Activated T-cell treated with anti-CD3 and anti-CD28 coated beads, Interleukin-2, amount 50 U/mL, for 72 hours (primary cell): Measurements from ENCODE around the gene TMEM126A. TPM values are rescaled to one million over a fixed set of nuclear protein-coding genes. Genes with fewer than 3 reads are reported as not detected.
"Not testable (repeated sequence)": the region's sequence is repeated elsewhere in the genome, so short reads cannot be mapped to it uniquely, and the experiment has no call there.

Experiments
- ATAC-seq, 2 donors: fragments of 150-1000 bp; cut with Tn5 transposase; replicated peaks in 1 of 2; 2 replicates each; pipeline ENCODE4 v1.10.0; 2021; ENCODE audit warnings: moderate library complexity in 2 of 2, mild to moderate bottlenecking in 1 of 2
- DNase-seq, 2 donors: peaks; one replicate each; pipeline ENCODE4 v3.0.0; 2021 to 2022; ENCODE audit warnings: mixed read lengths in 1 of 2
- H3K27ac Mint-ChIP-seq: one replicate; pipeline ENCODE4 v1.8.0; 2022; ENCODE audit warnings: mild to moderate bottlenecking, moderate library complexity, mixed read lengths
- H3K27me3 Mint-ChIP-seq: one replicate; pipeline ENCODE4 v1.8.0; 2022; ENCODE audit warnings: low read depth, mixed read lengths
- H3K36me3 Mint-ChIP-seq, 2 donors: one replicate each; pipeline ENCODE4 v1.8.0; 2022; ENCODE audit warnings: mixed read lengths in 2 of 2, mild to moderate bottlenecking in 1 of 2; ENCODE audit not compliant: insufficient read depth in 2 of 2
- H3K4me1 Mint-ChIP-seq: one replicate; pipeline ENCODE4 v1.8.0; 2022; ENCODE audit warnings: low read depth, mixed read lengths
- H3K4me3 Mint-ChIP-seq, 2 donors: one replicate each; pipeline ENCODE4 v1.8.0; 2022; ENCODE audit warnings: mild to moderate bottlenecking in 2 of 2, mixed read lengths in 2 of 2, moderate library complexity in 2 of 2
- H3K9me3 Mint-ChIP-seq, 2 donors: one replicate each; pipeline ENCODE4 v1.8.0; 2022; ENCODE audit warnings: mixed read lengths in 2 of 2
- total RNA-seq, 2 donors: library from RNA; stranded (reverse); gene quantifications; one replicate each; pipeline ENCODE4 v1.2.3, GENCODE V29; 2022

Gene TMEM126A
- 10 to 100 TPM; 38.6 to 42.5 TPM for total RNA-seq

GRCh38 chr11:85647604-85648299, at the start of gene TMEM126A:
Gene TMEM126A, plus strand, starts transcription at chr11:85647967. Its CDS starts 2,289 bp downstream, at chr11:85650256.
- Mint-ChIP-seq H3K27ac (peak within 1 kb of the TSS; percentile 88), H3K4me3 (peak within 1 kb of the TSS; percentile 88 to 96), H3K27me3 (peaks cover 13% of the 10 kb centered on the region), H3K36me3 (peaks cover 3 to 5% of the 10 kb centered on the region in 2 donors), H3K9me3 (no peaks in the 10 kb centered on the region), H3K4me1 (peaks cover 24% of the 10 kb centered on the region)
- DNase-seq (peak; percentile 94 to 95), ATAC-seq (peak; percentile 97 to 98)

DNA sequence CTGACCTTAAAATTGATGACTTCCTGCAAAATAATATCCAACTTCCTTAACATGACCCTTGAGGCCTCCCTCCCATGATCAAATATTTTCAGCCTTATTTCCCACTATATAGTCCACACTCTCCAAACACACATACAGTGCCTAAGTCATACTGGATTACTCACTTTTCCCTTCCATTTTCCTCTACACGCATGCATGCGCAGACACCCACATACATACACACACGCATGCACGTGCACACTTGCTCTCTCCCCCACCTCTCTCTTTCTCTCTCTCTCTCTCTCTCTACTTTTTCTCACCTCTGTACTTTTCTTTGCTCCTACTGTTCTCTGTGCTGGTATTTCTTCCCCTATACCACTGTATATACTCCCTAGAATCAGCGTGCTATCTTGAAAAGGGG, 48.7 kb upstream of the TMEM126A start:
- Mint-ChIP-seq H3K27me3 (no peaks in the 10 kb centered on the region), H3K4me3 (no peak overlapping the region), H3K4me1 (no peaks in the 10 kb centered on the region), H3K27ac (no peak overlapping the region), H3K36me3 (no peaks in the 10 kb centered on the region), H3K9me3 (no peaks in the 10 kb centered on the region)
- ATAC-seq (no peak), DNase-seq (no peak)

GRCh38 chr11:85602526-85603213, 45.1 kb upstream of the TMEM126A start:
- H3K36me3 Mint-ChIP-seq = no peaks in the 10 kb centered on the region
- H3K27me3 Mint-ChIP-seq = no peaks in the 10 kb centered on the region
- no peak overlapping the region for H3K27ac Mint-ChIP-seq
- DNase-seq (no peak), ATAC-seq (no peak)
- H3K4me1 Mint-ChIP-seq = no peaks in the 10 kb centered on the region
- H3K9me3 Mint-ChIP-seq = no peaks in the 10 kb centered on the region
- no peak overlapping the region for H3K4me3 Mint-ChIP-seq

DNA sequence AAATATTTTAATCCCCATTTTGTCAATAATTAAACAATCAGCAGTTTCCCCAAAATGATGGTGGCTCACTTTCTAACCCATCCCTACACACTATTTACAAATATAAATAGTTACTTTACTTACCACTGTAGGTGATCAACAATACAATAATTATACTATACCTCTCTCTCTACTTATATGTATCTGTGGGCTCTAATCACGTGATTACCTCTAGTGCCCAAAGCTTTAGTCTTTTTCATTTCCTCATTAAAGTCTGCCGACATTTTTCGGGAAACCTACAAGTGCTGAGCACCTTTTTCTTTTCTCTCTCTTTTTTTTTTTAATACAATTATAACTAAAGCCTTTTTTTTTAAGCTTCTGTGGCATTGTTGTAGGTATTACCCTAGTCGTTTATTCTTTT, 44.5 kb upstream of the TMEM126A start:
- H3K9me3 Mint-ChIP-seq = no peaks in the 10 kb centered on the region
- ATAC-seq = no peak

DNA sequence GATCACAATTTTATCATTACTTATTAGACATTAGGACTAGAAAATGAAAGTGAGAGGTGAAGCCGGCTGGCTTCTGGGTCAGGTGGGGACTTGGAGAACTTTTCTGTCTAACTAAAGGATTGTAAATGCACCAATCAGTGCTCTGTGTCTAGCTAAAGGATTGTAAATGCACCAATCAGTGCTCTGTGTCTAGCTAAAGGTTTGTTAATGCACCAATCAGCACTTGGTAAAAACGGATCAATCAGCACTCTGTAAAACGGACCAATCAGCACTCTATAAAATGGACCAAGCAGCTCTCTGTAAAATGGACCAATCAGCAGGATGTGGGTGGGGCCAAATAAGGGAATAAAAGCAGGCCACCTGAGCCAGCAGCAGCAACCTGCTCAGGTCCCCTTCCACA, 41.5 kb upstream of the TMEM126A start:
- DNase-seq, H3K4me1 Mint-ChIP-seq, ATAC-seq, H3K27me3 Mint-ChIP-seq, H3K27ac Mint-ChIP-seq, H3K9me3 Mint-ChIP-seq, H3K4me3 Mint-ChIP-seq, H3K36me3 Mint-ChIP-seq: not testable (repeated sequence)

More for the DNA sequence above, 44.5 kb upstream of the TMEM126A start:
- H3K4me1 Mint-ChIP-seq = no peaks in the 10 kb centered on the region
- H3K27ac Mint-ChIP-seq = no peak overlapping the region
- DNase-seq = no peak
- H3K4me3 Mint-ChIP-seq = no peak overlapping the region
- no peaks in the 10 kb centered on the region for H3K27me3 Mint-ChIP-seq
- no peaks in the 10 kb centered on the region for H3K36me3 Mint-ChIP-seq

GRCh38 chr11:85608621-85609020, 39.1 kb upstream of the TMEM126A start:
- not testable (repeated sequence) for H3K27ac Mint-ChIP-seq, H3K27me3 Mint-ChIP-seq, H3K4me1 Mint-ChIP-seq, ATAC-seq, H3K36me3 Mint-ChIP-seq, H3K9me3 Mint-ChIP-seq, H3K4me3 Mint-ChIP-seq, DNase-seq

DNA sequence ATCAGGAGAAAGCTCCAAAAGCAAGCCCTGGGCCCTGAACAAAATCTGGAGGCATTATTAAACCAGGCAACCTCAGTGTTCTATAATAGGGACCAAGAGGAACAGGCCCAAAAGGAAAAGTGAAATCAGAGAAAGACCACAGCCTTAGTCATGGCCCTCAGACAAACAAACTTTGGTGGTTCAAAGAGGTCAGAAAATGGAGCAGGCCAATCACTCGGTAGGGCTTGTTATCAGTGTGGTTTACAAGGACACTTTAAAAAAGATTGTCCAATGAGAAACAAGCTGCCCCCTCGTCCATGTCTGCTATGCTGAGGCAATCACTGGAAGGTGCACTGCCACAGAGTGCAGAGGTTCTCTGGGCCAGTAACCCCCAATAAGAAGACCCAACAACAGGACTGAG, 38.5 kb upstream of the TMEM126A start:
- not testable (repeated sequence) for H3K9me3 Mint-ChIP-seq, ATAC-seq, H3K27ac Mint-ChIP-seq, DNase-seq, H3K4me3 Mint-ChIP-seq, H3K4me1 Mint-ChIP-seq, H3K36me3 Mint-ChIP-seq, H3K27me3 Mint-ChIP-seq

DNA sequence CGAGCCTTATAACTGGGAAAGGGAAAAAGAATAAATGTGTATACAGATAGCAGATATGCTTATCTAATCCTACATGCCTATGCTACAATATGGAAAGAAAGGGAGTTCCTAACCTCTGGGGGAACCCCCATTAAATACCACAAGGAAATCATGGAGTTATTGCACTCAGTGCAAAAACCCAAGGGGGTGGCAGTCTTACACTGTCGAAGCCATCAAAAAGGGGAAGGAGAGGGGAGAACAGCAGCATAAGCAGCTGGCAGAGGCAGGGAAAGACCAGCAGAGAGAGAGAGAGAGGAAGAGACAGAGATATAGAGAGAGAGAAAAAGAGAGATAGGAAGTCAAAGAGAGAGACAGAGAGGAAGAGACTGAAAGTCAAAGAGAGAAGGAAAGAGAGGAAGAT, 36.1 kb upstream of the TMEM126A start:
- ATAC-seq, H3K27me3 Mint-ChIP-seq, H3K36me3 Mint-ChIP-seq, DNase-seq, H3K4me3 Mint-ChIP-seq, H3K4me1 Mint-ChIP-seq, H3K9me3 Mint-ChIP-seq: not testable (repeated sequence)
- H3K27ac Mint-ChIP-seq = peak overlapping the region; percentile 40

DNA sequence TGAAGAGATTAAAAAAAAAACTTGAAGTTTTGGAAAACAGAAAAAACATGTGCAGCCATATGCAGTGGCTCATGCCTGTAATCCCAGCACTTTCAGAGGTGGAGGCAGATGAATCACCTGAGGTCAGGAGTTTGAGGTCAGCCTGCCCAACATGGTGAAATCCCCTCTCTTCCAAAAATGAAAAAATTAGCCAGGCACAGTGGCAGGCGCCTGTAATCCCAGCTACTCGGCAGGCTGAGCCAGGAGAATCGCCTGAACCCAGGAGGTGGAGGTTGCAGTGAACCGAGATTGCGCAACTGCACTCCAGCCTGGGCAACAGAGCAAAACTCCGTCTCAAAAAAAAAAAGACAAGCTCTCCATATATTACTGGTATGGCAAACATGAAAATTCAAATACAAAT, 28.3 kb upstream of the TMEM126A start:
- Mint-ChIP-seq H3K27me3 (no peaks in the 10 kb centered on the region), H3K9me3 (no peaks in the 10 kb centered on the region), H3K4me3 (peak overlapping the region in 1 of 2 donors; percentile 61), H3K27ac (no peak overlapping the region), H3K4me1 (peaks cover 31% of the 10 kb centered on the region), H3K36me3 (no peaks in the 10 kb centered on the region)
- DNase-seq (peak; percentile 35 to 37), ATAC-seq (peak; percentile 54 to 60)

GRCh38 chr11:85620256-85620655, 27.5 kb upstream of the TMEM126A start:
- Mint-ChIP-seq H3K4me3 (peak overlapping the region; percentile 38 to 61), H3K36me3 (no peaks in the 10 kb centered on the region), H3K27me3 (no peaks in the 10 kb centered on the region), H3K4me1 (peaks cover 37% of the 10 kb centered on the region), H3K27ac (no peak overlapping the region), H3K9me3 (no peaks in the 10 kb centered on the region)
- DNase-seq (no peak), ATAC-seq (peak; percentile 58 to 73)

- DNase-seq (peak; percentile 14 to 34), ATAC-seq (no peak)
- Mint-ChIP-seq H3K36me3 (peaks cover 0 to 7% of the 10 kb centered on the region in 2 donors), H3K27ac (peak overlapping the region; percentile 98), H3K9me3 (no peaks in the 10 kb centered on the region), H3K4me1 (peaks cover 57% of the 10 kb centered on the region), H3K4me3 (peak overlapping the region; percentile 96 to 97), H3K27me3 (no peaks in the 10 kb centered on the region)
Measured at GRCh38 chr11:85626496-85626895, 21.3 kb upstream of the TMEM126A start.

- H3K4me1 Mint-ChIP-seq = peaks cover 57% of the 10 kb centered on the region
- H3K9me3 Mint-ChIP-seq = no peaks in the 10 kb centered on the region
- peaks cover 0 to 7% of the 10 kb centered on the region in 2 donors for H3K36me3 Mint-ChIP-seq
- H3K4me3 Mint-ChIP-seq = peak within 1 kb of the TSS; percentile 96 to 97
- peak in 1 of 2 donors; percentile 0 for ATAC-seq
- peak within 1 kb of the TSS; percentile 98 for H3K27ac Mint-ChIP-seq
- DNase-seq = peak in 1 of 2 donors; percentile 25
- no peaks in the 10 kb centered on the region for H3K27me3 Mint-ChIP-seq
Measured at GRCh38 chr11:85627332-85627997, 20.3 kb upstream of the TMEM126A start, which contains the start of gene DLG2. Gene DLG2, minus strand, starts transcription at chr11:85627344.
